ENCODE measurements around the gene HBE1.

The HBE1 gene

GRCh38 chr11:5307256-5308019, 37.7 kb upstream of the HBE1 start:
- Histone ChIP-seq H3K23ac (ENCODE audit: low read length in 2 of 2) (no peak overlapping the region), H3K27ac (ENCODE audit: low read length, poor library complexity, severe bottlenecking) (no peak overlapping the region), H2BK15ac (ENCODE audit: low read depth, poor library complexity, severe bottlenecking) (no peak overlapping the region), H4K91ac (ENCODE audit: low read length) (no peak overlapping the region), H2AK5ac (ENCODE audit: low read length, severe bottlenecking) (no peak overlapping the region), H3K18ac (ENCODE audit: low read depth in 1 of 2, low read length in 2 of 2) (no peak overlapping the region), H2BK12ac (ENCODE audit: low read length in 2 of 2) (no peak overlapping the region), H2AFZ (ENCODE audit: low read depth, low read length) (no peak overlapping the region), H3K79me1 (replicated peaks; ENCODE audit: low read length, poor library complexity, severe bottlenecking) (no peaks in the 10 kb centered on the region), H3K4me1 (ENCODE audit: control insufficient read depth, insufficient read depth, low read depth, low read length) (no peaks in the 10 kb centered on the region), H2BK5ac (ENCODE audit: low read depth, low read length, poor library complexity, severe bottlenecking) (no peak overlapping the region), H2BK120ac (ENCODE audit: low read depth, low read length) (no peak overlapping the region), H3K14ac (ENCODE audit: low read length in 2 of 2) (no peak overlapping the region), H4K8ac (ENCODE audit: low read length) (no peak overlapping the region), H3K4me2 (ENCODE audit: low read length, poor library complexity, severe bottlenecking) (no peak overlapping the region), H3K4me3 (ENCODE audit: insufficient read depth in 1 of 2, low read depth in 1 of 2, low read length in 2 of 2) (no peak overlapping the region), H3K9me3 (ENCODE audit: control insufficient read depth, low read length) (no peaks in the 10 kb centered on the region), H3K4ac (ENCODE audit: low read depth in 1 of 2, low read length in 2 of 2) (no peak overlapping the region), H3K27me3 (ENCODE audit: control insufficient read depth in 1 of 2, insufficient read depth in 1 of 2, low read length in 2 of 2) (no peaks in the 10 kb centered on the region), H3K36me3 (ENCODE audit: control insufficient read depth in 1 of 2, insufficient read depth in 2 of 2, low read depth in 1 of 2, low read length in 2 of 2) (no peaks in the 10 kb centered on the region), H3K9ac (ENCODE audit: low read length) (no peak overlapping the region)
- no peak for DNase-seq
- WGBS: 90% methylated on average over 2 of the region's 2 CpGs

DNA sequence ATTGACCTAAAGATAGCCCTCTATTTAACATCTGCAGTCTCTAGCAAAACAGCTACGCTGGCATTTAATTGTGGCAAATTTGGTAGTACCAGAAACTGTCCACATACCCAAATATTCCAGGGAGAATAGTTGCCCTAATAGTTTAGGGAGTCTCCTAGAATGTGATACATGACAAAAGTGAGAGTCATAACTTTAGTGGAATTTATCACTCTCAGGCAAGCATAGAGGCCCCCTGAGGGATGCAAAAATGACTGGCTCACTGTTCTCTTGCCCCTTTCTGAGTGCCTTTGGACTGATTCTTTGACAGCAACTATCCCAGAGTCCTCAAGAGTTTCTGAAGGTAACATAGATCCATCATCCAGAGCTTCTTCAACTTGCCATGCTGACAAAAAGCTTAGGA, 34.3 kb upstream of the HBE1 start:
- Histone ChIP-seq H3K79me1 (replicated peaks; ENCODE audit: low read length, poor library complexity, severe bottlenecking) (no peaks in the 10 kb centered on the region), H4K91ac (ENCODE audit: low read length) (no peak overlapping the region), H3K23ac (ENCODE audit: low read length in 2 of 2) (no peak overlapping the region), H3K18ac (ENCODE audit: low read depth in 1 of 2, low read length in 2 of 2) (no peak overlapping the region), H3K36me3 (ENCODE audit: control insufficient read depth in 1 of 2, insufficient read depth in 2 of 2, low read depth in 1 of 2, low read length in 2 of 2) (no peaks in the 10 kb centered on the region), H2BK120ac (ENCODE audit: low read depth, low read length) (no peak overlapping the region), H3K4ac (ENCODE audit: low read depth in 1 of 2, low read length in 2 of 2) (no peak overlapping the region), H3K4me2 (ENCODE audit: low read length, poor library complexity, severe bottlenecking) (no peak overlapping the region), H2AFZ (ENCODE audit: low read depth, low read length) (no peak overlapping the region), H2BK12ac (ENCODE audit: low read length in 2 of 2) (no peak overlapping the region), H3K9ac (ENCODE audit: low read length) (no peak overlapping the region), H3K14ac (ENCODE audit: low read length in 2 of 2) (no peak overlapping the region), H3K27ac (ENCODE audit: low read length, poor library complexity, severe bottlenecking) (no peak overlapping the region), H2AK5ac (ENCODE audit: low read length, severe bottlenecking) (no peak overlapping the region), H3K4me1 (ENCODE audit: control insufficient read depth, insufficient read depth, low read depth, low read length) (no peaks in the 10 kb centered on the region), H2BK15ac (ENCODE audit: low read depth, poor library complexity, severe bottlenecking) (no peak overlapping the region), H3K9me3 (ENCODE audit: control insufficient read depth, low read length) (no peaks in the 10 kb centered on the region), H3K4me3 (ENCODE audit: insufficient read depth in 1 of 2, low read depth in 1 of 2, low read length in 2 of 2) (no peak overlapping the region), H2BK5ac (ENCODE audit: low read depth, low read length, poor library complexity, severe bottlenecking) (no peak overlapping the region), H3K27me3 (ENCODE audit: control insufficient read depth in 1 of 2, insufficient read depth in 1 of 2, low read length in 2 of 2) (no peaks in the 10 kb centered on the region), H4K8ac (ENCODE audit: low read length) (no peak overlapping the region)
- DNase-seq: no peak
- no CpG with 5 or more reads among the region's 1 CpG for WGBS

- no peak overlapping the region for H3K4me3 ChIP-seq (ENCODE audit: insufficient read depth in 1 of 2, low read depth in 1 of 2, low read length in 2 of 2)
- no peak overlapping the region for H3K18ac ChIP-seq (ENCODE audit: low read depth in 1 of 2, low read length in 2 of 2)
- no peaks in the 10 kb centered on the region for H3K27me3 ChIP-seq (ENCODE audit: control insufficient read depth in 1 of 2, insufficient read depth in 1 of 2, low read length in 2 of 2)
Observed at GRCh38 chr11:5303626-5304025, 33.9 kb upstream of the HBE1 start.

DNA sequence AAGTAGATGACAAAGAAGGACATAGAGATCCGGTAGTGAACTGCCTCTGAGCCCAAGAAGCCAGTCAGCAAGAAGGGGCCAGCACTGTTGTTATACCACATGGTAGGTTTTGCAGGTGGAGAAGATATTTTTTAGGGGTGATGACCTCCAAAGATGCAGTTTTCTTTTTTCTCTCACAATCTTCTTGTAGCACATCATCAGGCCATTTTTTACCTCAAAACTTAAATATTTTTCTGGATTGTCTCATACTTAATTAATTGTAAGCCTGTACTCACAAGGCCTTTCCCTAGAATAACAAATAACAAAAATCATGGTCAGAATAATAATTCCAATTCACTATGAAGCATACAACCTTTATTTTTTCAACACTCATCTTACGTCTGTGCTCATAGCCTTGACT, 32.1 kb upstream of the HBE1 start, which contains the start of gene OR51B4:
TSS of gene OR51B4 (minus strand) at position 101 of the 400 bp plus-strand sequence. CDS start at position 101, 0 bp downstream.
- no peak within 1 kb of the TSS for H2BK12ac ChIP-seq (ENCODE audit: low read length in 2 of 2)
- no peak within 1 kb of the TSS for H3K27ac ChIP-seq (ENCODE audit: low read length, poor library complexity, severe bottlenecking)
- H4K91ac ChIP-seq (ENCODE audit: low read length): no peak within 1 kb of the TSS
- no peak within 1 kb of the TSS for H3K14ac ChIP-seq (ENCODE audit: low read length in 2 of 2)
- H3K4me3 ChIP-seq (ENCODE audit: insufficient read depth in 1 of 2, low read depth in 1 of 2, low read length in 2 of 2): no peak within 1 kb of the TSS
- H2AFZ ChIP-seq (ENCODE audit: low read depth, low read length): no peak within 1 kb of the TSS
- no peak within 1 kb of the TSS for H2AK5ac ChIP-seq (ENCODE audit: low read length, severe bottlenecking)
- H2BK120ac ChIP-seq (ENCODE audit: low read depth, low read length): no peak within 1 kb of the TSS
- no peaks in the 10 kb centered on the region for H3K36me3 ChIP-seq (ENCODE audit: control insufficient read depth in 1 of 2, insufficient read depth in 2 of 2, low read depth in 1 of 2, low read length in 2 of 2)
- H3K9ac ChIP-seq (ENCODE audit: low read length): no peak within 1 kb of the TSS
- no peaks in the 10 kb centered on the region for H3K9me3 ChIP-seq (ENCODE audit: control insufficient read depth, low read length)
- no peak within 1 kb of the TSS for H3K4ac ChIP-seq (ENCODE audit: low read depth in 1 of 2, low read length in 2 of 2)
- no peak within 1 kb of the TSS for H4K8ac ChIP-seq (ENCODE audit: low read length)
- H3K79me1 ChIP-seq (replicated peaks; ENCODE audit: low read length, poor library complexity, severe bottlenecking): no peaks in the 10 kb centered on the region
- no peak within 1 kb of the TSS for H2BK5ac ChIP-seq (ENCODE audit: low read depth, low read length, poor library complexity, severe bottlenecking)
- no peak within 1 kb of the TSS for H3K4me2 ChIP-seq (ENCODE audit: low read length, poor library complexity, severe bottlenecking)
- no peak within 1 kb of the TSS for H2BK15ac ChIP-seq (ENCODE audit: low read depth, poor library complexity, severe bottlenecking)
- H3K18ac ChIP-seq (ENCODE audit: low read depth in 1 of 2, low read length in 2 of 2): no peak within 1 kb of the TSS
- H3K4me1 ChIP-seq (ENCODE audit: control insufficient read depth, insufficient read depth, low read depth, low read length): no peaks in the 10 kb centered on the region
- DNase-seq: no peak
- 92% methylated on average over 2 of the region's 2 CpGs for WGBS
- no peaks in the 10 kb centered on the region for H3K27me3 ChIP-seq (ENCODE audit: control insufficient read depth in 1 of 2, insufficient read depth in 1 of 2, low read length in 2 of 2)
- no peak within 1 kb of the TSS for H3K23ac ChIP-seq (ENCODE audit: low read length in 2 of 2)

More at GRCh38 chr11:5303626-5304025, 33.9 kb upstream of the HBE1 start:
- Histone ChIP-seq H3K23ac (ENCODE audit: low read length in 2 of 2) (no peak overlapping the region), H3K9ac (ENCODE audit: low read length) (no peak overlapping the region), H3K27ac (ENCODE audit: low read length, poor library complexity, severe bottlenecking) (no peak overlapping the region), H2BK15ac (ENCODE audit: low read depth, poor library complexity, severe bottlenecking) (no peak overlapping the region), H3K14ac (ENCODE audit: low read length in 2 of 2) (no peak overlapping the region), H2BK5ac (ENCODE audit: low read depth, low read length, poor library complexity, severe bottlenecking) (no peak overlapping the region), H3K9me3 (ENCODE audit: control insufficient read depth, low read length) (no peaks in the 10 kb centered on the region), H3K36me3 (ENCODE audit: control insufficient read depth in 1 of 2, insufficient read depth in 2 of 2, low read depth in 1 of 2, low read length in 2 of 2) (no peaks in the 10 kb centered on the region), H4K91ac (ENCODE audit: low read length) (no peak overlapping the region), H3K4me2 (ENCODE audit: low read length, poor library complexity, severe bottlenecking) (no peak overlapping the region), H2AFZ (ENCODE audit: low read depth, low read length) (no peak overlapping the region), H4K8ac (ENCODE audit: low read length) (no peak overlapping the region), H3K4me1 (ENCODE audit: control insufficient read depth, insufficient read depth, low read depth, low read length) (no peaks in the 10 kb centered on the region), H2BK12ac (ENCODE audit: low read length in 2 of 2) (no peak overlapping the region), H2AK5ac (ENCODE audit: low read length, severe bottlenecking) (no peak overlapping the region), H2BK120ac (ENCODE audit: low read depth, low read length) (no peak overlapping the region), H3K4ac (ENCODE audit: low read depth in 1 of 2, low read length in 2 of 2) (no peak overlapping the region), H3K79me1 (replicated peaks; ENCODE audit: low read length, poor library complexity, severe bottlenecking) (no peaks in the 10 kb centered on the region)
- 100% methylated on average over 1 of the region's 5 CpGs for WGBS
- DNase-seq: no peak
